Panc1 (cell line): ENCODE measurements around the gene NDUFAF3. TPM values are rescaled to one million over a fixed set of nuclear protein-coding genes. Genes with fewer than 3 reads are reported as not detected.

Experiments used
- ATAC-seq: fragments of 200-7000 bp; cut with Tn5 transposase; 2 replicates; pipeline ENCODE4 v1.9.1; 2020; ENCODE audit warnings: mild to moderate bottlenecking, moderate library complexity
- BruUV-seq: library from RNA; stranded (reverse); fragments of 400-500 nt; replicated peaks from 2 replicates; lab custom pipeline; 2021; lab: Mats Ljungman, UMichigan
- CTCF ChIA-PET: fragments of 300-600 bp; sonication (Branson Sonifier 250); formaldehyde crosslinking; loops from one replicate; lab custom pipeline; 2022; ENCODE audit warnings: antibody characterized with exemption; lab: Charles Lee
- POLR2A ChIA-PET: fragments of 300-600 bp; sonication (Branson Sonifier 250); formaldehyde crosslinking; loops from one replicate; lab custom pipeline; 2022; ENCODE audit warnings: antibody characterized with exemption; lab: Charles Lee
- DNase-seq: peaks from one replicate; pipeline ENCODE4 v3.0.0-alpha.2; 2010; ENCODE audit warnings: low read depth, low spot score
- H3K27ac ChIP-seq: 2 replicates; pipeline ENCODE4 v1.5.1; 2011; ENCODE audit warnings: mild to moderate bottlenecking, low read length, inconsistent platforms
- H3K27me3 ChIP-seq: fragments of 200-500 bp; sonication (Bioruptor generic); 2 replicates; pipeline ENCODE4 v1.6.0; 2014; ENCODE audit warnings: low read length, inconsistent platforms; ENCODE audit not compliant: control insufficient read depth, insufficient read depth
- H3K36me3 ChIP-seq: fragments of 200-500 bp; sonication (Bioruptor generic); 2 replicates; pipeline ENCODE4 v1.5.1; 2014; ENCODE audit warnings: inconsistent platforms, mild to moderate bottlenecking, low read length, moderate library complexity; ENCODE audit not compliant: control insufficient read depth, insufficient read depth
- H3K4me1 ChIP-seq: 2 replicates; pipeline ENCODE4 v1.5.1; 2011; ENCODE audit warnings: inconsistent platforms, mild to moderate bottlenecking, low read length, moderate library complexity; ENCODE audit not compliant: control insufficient read depth, insufficient read depth
- H3K4me3 ChIP-seq, 2 experiments: 2 replicates each; pipeline ENCODE4 v1.5.1; 2011 to 2012; ENCODE audit warnings: low read depth in 2 of 2, low read length in 2 of 2, mild to moderate bottlenecking in 2 of 2, inconsistent platforms in 1 of 2, moderate library complexity in 1 of 2
- H3K9me3 ChIP-seq: fragments of 200-500 bp; sonication (Bioruptor generic); 2 replicates; pipeline ENCODE4 v1.5.1; 2014; ENCODE audit warnings: low read depth, mild to moderate bottlenecking, inconsistent platforms, low read length, moderate library complexity; ENCODE audit not compliant: control insufficient read depth, insufficient read depth
- POLR2AphosphoS5 ChIP-seq: IDR thresholded peaks from 2 replicates; pipeline ENCODE4 v1.6.1; 2012; ENCODE audit warnings: mild to moderate bottlenecking, low read depth, low read length, moderate library complexity
- SIN3A ChIP-seq: IDR thresholded peaks from 2 replicates; pipeline ENCODE4 v1.6.1; 2012; ENCODE audit warnings: low read depth, mild to moderate bottlenecking, low read length, moderate library complexity, borderline replicate concordance; ENCODE audit not compliant: insufficient read depth
- TCF7L2 ChIP-seq: IDR thresholded peaks from 2 replicates; pipeline ENCODE4 v1.6.1; 2011; ENCODE audit warnings: mild to moderate bottlenecking, low read depth, low read length, inconsistent platforms
- in situ Hi-C: cut with HindIII; loops from 2 replicates; pipeline ENCODE4 v1.10.0; 2016; ENCODE audit warnings: low sequenced_read_pairs, low pct_unique_long_range_greater_than_20kb
- intact Hi-C: fragments of 100-400 bp; cut with micrococcal nuclease; formaldehyde crosslinking; loops from one replicate; pipeline ENCODE4 v1.10.0; 2022; ENCODE audit not compliant: unreplicated experiment
- total RNA-seq: library from RNA; stranded (reverse); gene quantifications from one replicate; pipeline ENCODE4 v1.2.1, GENCODE V29; 2021; ENCODE audit not compliant: unreplicated experiment
- TF ChIP-seq, protein P1 (sequence below): fragments of 450-650 bp; IDR thresholded peaks from 2 replicates; pipeline ENCODE4 v1.5.1; 2017; ENCODE audit warnings: mild to moderate bottlenecking
- TF ChIP-seq, protein P2 (sequence below), 2 experiments: IDR thresholded peaks; 2 replicates each; pipeline ENCODE4 v1.6.1; 2011 to 2012; ENCODE audit warnings: low read depth in 2 of 2, control low read depth in 1 of 2, low read length in 1 of 2, mild to moderate bottlenecking in 1 of 2, moderate library complexity in 1 of 2; ENCODE audit not compliant: insufficient read depth in 1 of 2

The NDUFAF3 gene
- total RNA-seq, 1 experiment from 2014 or later = 101 TPM

DNA sequence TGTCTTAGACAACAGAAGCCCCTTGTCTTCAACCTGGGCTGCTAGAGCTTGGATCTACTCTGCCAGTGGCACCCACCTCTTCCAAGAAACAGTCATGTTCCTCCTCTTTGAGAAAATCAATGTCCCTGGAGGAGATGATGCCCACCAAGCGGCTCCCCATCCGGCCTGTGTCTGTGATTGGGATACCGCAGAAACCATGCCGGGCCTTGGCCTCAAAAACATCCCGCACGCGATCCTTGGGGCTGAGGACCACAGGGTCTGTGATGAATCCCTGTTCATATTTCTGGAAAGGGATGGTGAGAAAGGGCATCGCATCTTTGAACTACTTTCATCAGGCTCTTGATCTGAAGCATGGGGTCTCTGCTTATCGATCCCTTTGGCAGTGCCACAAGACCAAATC lies 5.7 kb downstream of the NDUFAF3 start:
- POLR2A ChIA-PET = no interaction called here
- H3K27ac ChIP-seq = peak overlapping the region; percentile 79

DNA sequence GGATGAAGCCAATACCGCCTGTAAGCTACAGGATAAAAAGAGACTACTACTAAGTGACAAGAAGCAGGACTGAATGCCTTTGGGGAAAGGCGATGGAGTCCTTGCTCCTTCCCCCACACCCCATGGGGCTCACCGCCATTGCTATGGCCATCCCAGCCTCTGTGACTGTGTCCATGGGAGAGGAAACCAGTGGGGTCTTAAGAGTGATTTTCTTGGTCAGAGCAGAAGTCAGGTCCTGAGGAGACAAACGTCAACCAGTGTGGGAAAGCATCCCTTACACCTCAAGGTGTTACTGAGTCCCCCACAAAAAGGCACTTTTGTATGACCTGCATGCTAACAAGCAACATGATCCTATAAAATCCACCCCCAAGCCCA lies 6.4 kb downstream of the NDUFAF3 start:
- peaks cover 12% of the 10 kb centered on the region for H3K36me3 ChIP-seq

More for the DNA sequence above, 5.7 kb downstream of the NDUFAF3 start:
- CTCF ChIA-PET = no interaction called here
- H3K4me3 ChIP-seq = no peak overlapping the region
- ATAC-seq (no peak), DNase-seq (no peak)
- TSS peak; percentile 80 for BruUV-seq
- no peaks in the 10 kb centered on the region for H3K27me3 ChIP-seq
- in situ Hi-C loops = no loop called here
- intact Hi-C loops = no loop called here
- H3K4me1 ChIP-seq = peaks cover 34% of the 10 kb centered on the region
- peaks cover 11% of the 10 kb centered on the region for H3K36me3 ChIP-seq
- TF ChIP-seq SIN3A (no peak), POLR2AphosphoS5 (0 out of 2 replicates have a peak, but pooled peaks have one; percentile 19)
- TF ChIP-seq, protein P1, sequence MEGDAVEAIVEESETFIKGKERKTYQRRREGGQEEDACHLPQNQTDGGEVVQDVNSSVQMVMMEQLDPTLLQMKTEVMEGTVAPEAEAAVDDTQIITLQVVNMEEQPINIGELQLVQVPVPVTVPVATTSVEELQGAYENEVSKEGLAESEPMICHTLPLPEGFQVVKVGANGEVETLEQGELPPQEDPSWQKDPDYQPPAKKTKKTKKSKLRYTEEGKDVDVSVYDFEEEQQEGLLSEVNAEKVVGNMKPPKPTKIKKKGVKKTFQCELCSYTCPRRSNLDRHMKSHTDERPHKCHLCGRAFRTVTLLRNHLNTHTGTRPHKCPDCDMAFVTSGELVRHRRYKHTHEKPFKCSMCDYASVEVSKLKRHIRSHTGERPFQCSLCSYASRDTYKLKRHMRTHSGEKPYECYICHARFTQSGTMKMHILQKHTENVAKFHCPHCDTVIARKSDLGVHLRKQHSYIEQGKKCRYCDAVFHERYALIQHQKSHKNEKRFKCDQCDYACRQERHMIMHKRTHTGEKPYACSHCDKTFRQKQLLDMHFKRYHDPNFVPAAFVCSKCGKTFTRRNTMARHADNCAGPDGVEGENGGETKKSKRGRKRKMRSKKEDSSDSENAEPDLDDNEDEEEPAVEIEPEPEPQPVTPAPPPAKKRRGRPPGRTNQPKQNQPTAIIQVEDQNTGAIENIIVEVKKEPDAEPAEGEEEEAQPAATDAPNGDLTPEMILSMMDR = no peak
- H3K9me3 ChIP-seq = no peaks in the 10 kb centered on the region

More for the DNA sequence above, 6.4 kb downstream of the NDUFAF3 start:
- peaks cover 32% of the 10 kb centered on the region for H3K4me1 ChIP-seq
- POLR2A ChIA-PET = interaction anchor here (0.6 to 0.7 kb wide), 2 partner anchors 66 to 105 kb away, joined by 3 read pairs; partner anchors contain the start of gene QRICH1
- peak overlapping the region; percentile 50 to 79 for H3K4me3 ChIP-seq
- no peak for TF ChIP-seq POLR2AphosphoS5
- TF ChIP-seq, protein P2, sequence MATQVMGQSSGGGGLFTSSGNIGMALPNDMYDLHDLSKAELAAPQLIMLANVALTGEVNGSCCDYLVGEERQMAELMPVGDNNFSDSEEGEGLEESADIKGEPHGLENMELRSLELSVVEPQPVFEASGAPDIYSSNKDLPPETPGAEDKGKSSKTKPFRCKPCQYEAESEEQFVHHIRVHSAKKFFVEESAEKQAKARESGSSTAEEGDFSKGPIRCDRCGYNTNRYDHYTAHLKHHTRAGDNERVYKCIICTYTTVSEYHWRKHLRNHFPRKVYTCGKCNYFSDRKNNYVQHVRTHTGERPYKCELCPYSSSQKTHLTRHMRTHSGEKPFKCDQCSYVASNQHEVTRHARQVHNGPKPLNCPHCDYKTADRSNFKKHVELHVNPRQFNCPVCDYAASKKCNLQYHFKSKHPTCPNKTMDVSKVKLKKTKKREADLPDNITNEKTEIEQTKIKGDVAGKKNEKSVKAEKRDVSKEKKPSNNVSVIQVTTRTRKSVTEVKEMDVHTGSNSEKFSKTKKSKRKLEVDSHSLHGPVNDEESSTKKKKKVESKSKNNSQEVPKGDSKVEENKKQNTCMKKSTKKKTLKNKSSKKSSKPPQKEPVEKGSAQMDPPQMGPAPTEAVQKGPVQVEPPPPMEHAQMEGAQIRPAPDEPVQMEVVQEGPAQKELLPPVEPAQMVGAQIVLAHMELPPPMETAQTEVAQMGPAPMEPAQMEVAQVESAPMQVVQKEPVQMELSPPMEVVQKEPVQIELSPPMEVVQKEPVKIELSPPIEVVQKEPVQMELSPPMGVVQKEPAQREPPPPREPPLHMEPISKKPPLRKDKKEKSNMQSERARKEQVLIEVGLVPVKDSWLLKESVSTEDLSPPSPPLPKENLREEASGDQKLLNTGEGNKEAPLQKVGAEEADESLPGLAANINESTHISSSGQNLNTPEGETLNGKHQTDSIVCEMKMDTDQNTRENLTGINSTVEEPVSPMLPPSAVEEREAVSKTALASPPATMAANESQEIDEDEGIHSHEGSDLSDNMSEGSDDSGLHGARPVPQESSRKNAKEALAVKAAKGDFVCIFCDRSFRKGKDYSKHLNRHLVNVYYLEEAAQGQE (IDR thresholded peaks at IDR 0.05; ENCODE audit: insufficient read depth in 1 of 2, low read depth in 2 of 2, low read length in 1 of 2) = no peak
- TF ChIP-seq, protein P1 = no peak
- no peak for TF ChIP-seq SIN3A
- no peak for TF ChIP-seq TCF7L2
- H3K27me3 ChIP-seq = no peaks in the 10 kb centered on the region
- peak overlapping the region; percentile 79 for H3K27ac ChIP-seq
- CTCF ChIA-PET = no interaction called here
- no peaks in the 10 kb centered on the region for H3K9me3 ChIP-seq
- BruUV-seq = no TSS peak
- ATAC-seq (no peak), DNase-seq (no peak)
- in situ Hi-C loops (no loop called here), intact Hi-C loops (no loop called here)
